ENCODE data around the gene AKT1.

GRCh38 chr14:104800015-104800770 lies 4.6 kb upstream of the AKT1 start:
- TF ChIP-seq CTCF (IDR thresholded peaks at IDR 0.05) (peak; percentile 24 to 48 (median 42)), POLR2A (IDR thresholded peaks at IDR 0.05) (peak; percentile 25 to 56), EP300 (IDR thresholded peaks at IDR 0.05) (no peak)
